SKM-1 treated with dmso at 0.1 percent for 144 hours (cell line): ENCODE results near the gene TULP1.

Source experiments
- DNase-seq: peaks from one replicate; lab custom pipeline; 2025; ENCODE audit not compliant: unreplicated experiment; lab: John Stamatoyannopoulos, UW

TULP1 gene

GRCh38 chr6:35497571-35498421 lies 14.9 kb downstream of the TULP1 start:
- DNase-seq, result peak; percentile 33

- peak; percentile 51 for DNase-seq
Observed at GRCh38 chr6:35496841-35497570, 15.7 kb downstream of the TULP1 start, which contains the start of gene TEAD3. TSS of gene TEAD3 (minus strand) at chr6:35497079.

- no peak for DNase-seq
Observed at GRCh38 chr6:35496036-35496840, 16.5 kb downstream of the TULP1 start.

DNA sequence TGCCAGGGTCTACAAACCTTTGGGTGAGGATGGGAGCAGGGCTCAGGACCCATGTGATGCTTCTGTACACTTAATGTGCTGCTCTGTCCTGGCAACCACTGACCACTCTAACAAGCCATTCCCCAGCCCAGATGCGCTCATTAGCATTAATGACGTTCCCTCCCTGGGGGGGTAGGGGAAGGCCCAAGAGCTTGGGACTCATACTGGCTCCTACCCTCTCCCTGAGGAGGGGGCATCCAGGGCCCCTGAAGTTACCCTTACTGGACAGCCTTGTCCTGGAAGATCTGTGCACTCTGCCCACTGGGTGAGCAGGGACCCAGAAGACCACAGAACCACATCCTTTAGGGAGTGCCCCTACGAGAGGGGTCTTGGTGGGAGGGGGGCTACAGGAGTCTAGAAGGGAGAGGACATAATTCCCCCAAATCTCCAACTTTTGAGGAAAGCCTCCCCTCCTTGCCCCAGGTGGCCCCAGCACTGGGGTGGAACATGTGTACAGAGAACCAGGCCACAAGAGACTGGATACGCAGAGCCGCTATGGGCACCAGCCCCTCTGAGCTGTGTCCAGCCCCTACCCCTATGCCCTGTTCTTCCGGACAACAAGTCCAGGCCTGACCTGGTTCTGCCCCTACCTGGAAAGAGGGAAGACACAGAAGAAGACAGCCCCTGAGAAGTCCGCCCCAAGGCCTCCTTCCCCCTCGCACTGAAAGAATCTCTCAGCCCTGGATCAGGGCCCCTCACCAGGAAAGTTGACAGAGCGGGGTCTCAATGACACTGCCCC lies 17.2 kb downstream of the TULP1 start:
- DNase-seq, result no peak

- DNase-seq, result peak; percentile 47
Observed at GRCh38 chr6:35494161-35494563, 18.5 kb downstream of the TULP1 start.

DNA sequence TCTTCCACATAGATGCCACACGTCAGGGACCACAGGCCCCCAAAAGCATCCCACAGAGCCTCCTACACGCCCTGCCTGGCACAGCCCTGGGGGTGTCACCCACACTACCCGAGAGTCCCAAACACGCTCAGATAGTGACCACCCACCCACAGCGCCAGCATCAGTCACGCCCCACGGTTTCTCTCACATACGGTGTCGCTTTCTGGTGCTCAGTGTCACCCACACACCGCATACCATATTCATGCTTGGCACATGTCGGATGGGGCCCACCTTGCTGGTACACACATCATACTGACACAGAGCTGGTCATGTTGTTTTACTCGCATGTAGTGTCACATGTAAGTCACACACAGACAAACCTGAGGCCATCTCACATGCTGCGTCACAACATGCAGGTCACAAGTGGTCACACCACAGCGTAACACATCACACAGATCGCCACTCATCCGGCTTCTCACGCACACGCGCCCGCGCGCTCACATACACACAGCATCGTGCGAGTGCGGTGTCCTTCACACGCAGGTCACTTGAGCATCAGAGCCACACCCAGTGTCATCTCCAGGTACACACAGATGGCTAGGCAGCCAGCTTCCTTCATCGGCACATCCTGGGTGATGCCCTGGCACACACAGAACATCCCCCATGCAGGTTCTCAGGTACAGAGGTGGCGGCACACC lies 19.3 kb downstream of the TULP1 start:
- no peak for DNase-seq

GRCh38 chr6:35492974-35493284 lies 19.8 kb downstream of the TULP1 start:
- no peak for DNase-seq

DNA sequence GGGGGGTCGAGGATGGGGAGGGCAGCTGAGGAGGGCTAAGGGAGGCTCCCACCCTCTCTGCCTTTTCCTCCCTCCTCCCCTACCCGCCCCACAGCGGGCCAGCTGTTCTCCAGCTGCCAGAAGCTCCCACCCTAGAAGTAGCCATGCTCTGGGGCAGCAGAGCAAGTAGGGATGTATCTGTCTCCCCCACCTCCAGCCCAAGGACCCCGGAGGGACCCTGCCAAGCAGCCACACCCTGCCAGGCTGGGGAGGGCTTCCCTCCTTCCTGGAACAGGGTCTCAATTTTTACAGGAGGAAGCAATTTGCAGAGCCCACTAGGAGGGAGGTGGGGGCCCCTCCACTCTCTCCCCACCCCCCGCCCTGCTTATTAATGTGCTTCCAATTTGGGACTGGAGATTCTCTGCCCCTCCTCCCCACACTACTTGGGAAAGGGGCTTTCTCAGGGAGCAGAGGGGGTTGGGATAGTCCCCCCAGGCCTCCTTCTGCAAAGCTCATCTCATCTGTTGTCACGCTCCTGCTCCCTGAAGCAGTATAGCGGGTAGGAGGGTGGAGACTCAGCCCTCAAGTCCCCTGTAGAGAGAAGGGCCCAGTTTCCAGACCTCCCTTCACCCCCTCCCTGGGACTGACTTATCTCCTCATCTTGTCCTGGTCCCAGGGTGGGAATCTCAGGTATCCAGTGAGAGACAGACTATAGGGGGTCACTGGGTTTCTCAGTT lies 20.3 kb downstream of the TULP1 start:
- no peak for DNase-seq

DNA sequence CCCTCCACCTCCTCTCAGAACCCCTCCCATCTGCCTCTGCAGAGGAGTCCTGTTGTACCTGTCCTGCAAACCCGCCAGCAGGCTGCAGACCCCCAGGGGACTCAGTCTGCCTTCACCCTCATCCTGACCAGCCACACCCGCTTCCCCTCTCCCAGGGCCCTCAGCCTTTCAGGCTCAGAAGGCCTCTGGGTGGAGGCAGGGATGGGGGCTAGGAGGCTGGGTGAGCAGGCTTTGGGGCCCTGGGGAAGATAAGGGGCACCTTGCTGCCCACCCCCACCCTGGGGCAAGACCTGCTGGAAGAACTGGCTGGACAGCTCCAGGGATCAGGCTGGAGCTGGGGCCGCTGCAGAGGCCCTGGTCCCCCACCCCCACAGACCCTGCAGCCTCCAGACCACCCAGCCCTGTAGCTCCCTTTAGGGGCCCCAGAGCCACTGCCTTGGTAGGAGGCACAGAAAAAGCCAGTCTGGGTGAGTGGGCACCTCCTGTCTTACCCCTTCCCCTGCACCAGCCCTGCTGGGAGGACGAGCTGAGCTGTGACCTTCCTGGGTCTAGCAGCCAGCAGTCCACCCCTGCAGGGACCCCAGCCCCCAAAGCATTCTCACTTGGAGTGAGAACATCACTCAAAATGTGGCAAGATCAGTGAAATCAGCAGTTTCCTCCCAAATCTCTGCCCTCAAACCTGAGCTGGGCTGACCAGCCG lies 21.0 kb downstream of the TULP1 start:
- no peak for DNase-seq

GRCh38 chr6:35490821-35491557 lies 21.7 kb downstream of the TULP1 start:
- no peak for DNase-seq

DNA sequence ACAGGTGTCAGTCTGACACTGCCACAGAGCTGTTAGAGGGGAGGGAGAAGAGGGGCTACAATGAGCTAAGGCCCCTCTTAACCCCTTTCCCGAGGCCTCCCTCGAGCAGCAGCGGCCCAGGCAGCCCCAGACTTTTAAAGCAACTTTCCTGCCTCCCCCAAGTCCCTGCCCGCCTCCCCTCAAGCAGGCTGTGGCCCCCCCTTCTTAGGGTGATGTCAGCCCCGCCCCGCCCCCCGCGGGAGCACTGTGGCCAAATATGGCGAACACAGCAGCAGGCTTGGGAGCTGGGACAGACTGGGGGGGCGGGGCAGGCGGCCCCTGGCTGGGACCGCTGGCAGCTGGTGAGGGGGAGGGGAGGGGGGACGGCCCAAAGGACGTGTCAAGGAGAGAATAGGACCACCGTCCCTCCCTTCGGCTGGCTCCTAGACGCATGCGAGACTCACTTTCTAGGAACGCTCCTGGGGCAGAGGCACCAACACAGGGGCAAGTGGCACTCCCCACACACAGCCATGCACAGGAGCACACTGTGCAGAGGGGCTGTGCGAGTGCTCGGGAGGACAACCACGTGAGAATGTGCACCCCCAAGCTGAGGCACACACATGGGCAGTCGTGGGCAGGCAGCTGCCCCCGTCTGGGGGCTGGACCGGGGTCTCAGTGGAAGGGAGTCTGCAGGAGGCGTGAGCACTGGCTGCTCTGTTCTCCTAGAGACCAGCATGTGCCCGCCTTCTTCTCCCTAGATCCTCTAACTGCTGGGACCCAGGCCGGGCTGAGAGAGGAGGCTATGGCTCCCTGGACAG lies 22.5 kb downstream of the TULP1 start:
- no peak for DNase-seq

GRCh38 chr6:35489066-35489465 lies 23.6 kb downstream of the TULP1 start:
- DNase-seq, result peak; percentile 93

DNA sequence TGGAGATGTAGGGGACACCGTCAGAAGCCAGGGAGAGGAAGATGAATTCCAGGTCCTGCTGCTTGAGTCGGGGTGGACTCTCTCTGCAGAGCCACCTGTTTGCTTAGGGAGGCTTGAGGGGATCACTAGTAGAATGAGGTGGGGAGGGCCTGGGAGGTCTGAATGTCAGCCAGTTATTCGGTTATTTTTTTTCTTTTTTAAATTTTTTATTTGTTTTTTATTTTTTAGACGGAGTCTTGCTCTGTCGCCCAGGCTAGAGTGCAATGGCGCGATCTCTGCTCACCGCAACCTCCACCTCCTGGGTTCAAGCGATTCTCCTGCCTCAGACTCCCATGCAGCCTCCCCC lies 24.2 kb downstream of the TULP1 start:
- no peak for DNase-seq

DNA sequence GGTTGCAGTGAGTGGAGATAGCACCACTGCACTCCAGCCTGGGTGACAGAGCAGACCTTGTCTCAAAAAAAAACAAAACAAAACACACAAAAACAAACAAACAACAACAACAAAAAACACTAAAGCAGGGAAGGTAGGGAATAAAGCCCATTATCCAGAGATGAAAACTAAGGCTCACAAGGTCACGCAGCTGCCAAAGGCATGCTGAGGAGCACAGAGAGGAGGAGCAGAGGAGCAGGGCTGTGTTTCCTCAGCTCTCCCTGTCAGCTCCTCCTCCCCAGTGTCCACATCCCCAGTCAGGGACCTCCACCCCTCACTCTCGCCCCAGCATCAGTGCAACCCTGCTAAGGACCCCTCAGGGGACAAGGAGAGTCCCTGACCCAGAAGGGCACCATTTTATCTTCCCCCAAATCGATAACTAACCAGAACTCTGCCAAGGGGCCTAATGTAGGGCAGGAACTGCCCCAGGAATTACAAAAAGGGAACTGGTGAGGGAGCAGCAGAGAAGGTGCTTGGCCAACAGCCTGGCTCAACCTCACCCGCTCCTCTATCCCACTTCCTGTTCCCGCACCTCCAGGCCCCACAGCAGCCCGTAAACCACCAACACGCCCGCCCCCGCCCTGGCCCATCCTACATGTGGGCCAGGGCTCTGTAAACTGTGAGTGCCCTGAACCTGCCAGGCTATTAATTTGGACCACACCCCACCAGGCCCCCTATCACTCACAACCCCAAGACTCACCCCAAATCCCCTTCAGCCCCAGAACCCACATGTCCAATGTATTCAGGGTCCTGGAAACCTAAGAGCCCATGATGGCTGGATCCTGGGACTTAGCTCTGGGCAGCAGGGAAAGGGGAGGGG lies 24.8 kb downstream of the TULP1 start:
- DNase-seq, result peak; percentile 80

GRCh38 chr6:35486005-35486925 lies 26.4 kb downstream of the TULP1 start:
- DNase-seq, result no peak

- DNase-seq, result no peak
Observed at GRCh38 chr6:35485402-35485877, 27.3 kb downstream of the TULP1 start.
